Measurements from ENCODE around the gene ZYG11B.
"Not testable (repeated sequence)": the region's sequence is repeated elsewhere in the genome, so short reads cannot be mapped to it uniquely, and the experiment has no call there.

The ZYG11B gene

DNA sequence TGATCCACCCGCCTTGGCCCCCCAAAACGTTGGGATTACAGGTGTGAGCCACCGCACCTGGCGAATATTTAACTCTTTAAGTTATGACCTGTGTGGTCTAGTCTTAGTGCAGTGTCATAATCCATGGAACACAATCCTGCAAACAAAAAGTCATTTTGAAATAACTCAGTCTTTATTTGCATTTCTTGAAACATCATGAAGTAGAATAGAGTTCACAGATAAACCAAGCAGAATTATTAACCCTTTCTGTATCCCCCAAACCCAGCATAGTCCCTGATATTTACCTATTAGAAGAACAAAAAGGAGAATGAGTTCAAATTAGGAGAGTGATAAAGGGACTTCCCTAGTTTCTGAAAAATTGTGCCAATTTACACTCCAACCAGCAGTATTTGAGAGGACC is 19.9 kb downstream of the ZYG11B start:
- no peak for TF ChIP-seq POLR2A (IDR thresholded peaks at IDR 0.05; ENCODE audit: low read depth, low read length)
- TF ChIP-seq TAF1 (IDR thresholded peaks at IDR 0.05; ENCODE audit: borderline replicate concordance, low read depth, low read length) = no peak
- TF ChIP-seq POLR2AphosphoS5 (IDR thresholded peaks at IDR 0.05; ENCODE audit: low read depth, low read length) = no peak
- no peak for FAIRE-seq
- no peak for DNase-seq (ENCODE audit: insufficient read length)

GRCh38 chr1:52747450-52747849 is 21.2 kb downstream of the ZYG11B start:
- no peak for TF ChIP-seq TAF1 (IDR thresholded peaks at IDR 0.05; ENCODE audit: borderline replicate concordance, low read depth, low read length)
- TF ChIP-seq POLR2A (IDR thresholded peaks at IDR 0.05; ENCODE audit: low read depth, low read length) = no peak
- TF ChIP-seq POLR2AphosphoS5 (IDR thresholded peaks at IDR 0.05; ENCODE audit: low read depth, low read length) = no peak

DNA sequence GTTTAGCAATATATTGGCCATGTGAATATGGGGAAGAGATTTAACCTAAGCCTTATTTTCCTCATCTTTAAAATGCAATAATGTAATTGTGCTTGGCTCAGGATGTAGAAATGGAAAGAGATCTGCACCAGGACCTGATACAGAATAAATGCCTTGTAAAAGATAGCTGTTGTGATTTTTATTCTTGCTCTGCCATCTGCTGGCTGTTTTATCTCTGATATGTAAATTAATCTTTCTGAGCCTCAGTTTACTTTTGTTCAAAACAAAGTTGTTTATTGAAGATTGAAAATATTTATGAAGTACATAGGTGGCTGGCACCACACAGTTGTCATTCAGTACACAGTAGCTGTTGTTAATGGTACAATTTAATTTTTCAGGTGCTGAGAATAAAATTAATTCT is 21.9 kb downstream of the ZYG11B start:
- no peak for FAIRE-seq
- no peak for DNase-seq (ENCODE audit: insufficient read length)
- TF ChIP-seq POLR2A (IDR thresholded peaks at IDR 0.05; ENCODE audit: low read depth, low read length) (no peak), POLR2AphosphoS5 (IDR thresholded peaks at IDR 0.05; ENCODE audit: low read depth, low read length) (no peak), TAF1 (IDR thresholded peaks at IDR 0.05; ENCODE audit: borderline replicate concordance, low read depth, low read length) (no peak)

More at GRCh38 chr1:52747450-52747849, 21.2 kb downstream of the ZYG11B start:
- DNase-seq (ENCODE audit: insufficient read length) (no peak), FAIRE-seq (no peak)

DNA sequence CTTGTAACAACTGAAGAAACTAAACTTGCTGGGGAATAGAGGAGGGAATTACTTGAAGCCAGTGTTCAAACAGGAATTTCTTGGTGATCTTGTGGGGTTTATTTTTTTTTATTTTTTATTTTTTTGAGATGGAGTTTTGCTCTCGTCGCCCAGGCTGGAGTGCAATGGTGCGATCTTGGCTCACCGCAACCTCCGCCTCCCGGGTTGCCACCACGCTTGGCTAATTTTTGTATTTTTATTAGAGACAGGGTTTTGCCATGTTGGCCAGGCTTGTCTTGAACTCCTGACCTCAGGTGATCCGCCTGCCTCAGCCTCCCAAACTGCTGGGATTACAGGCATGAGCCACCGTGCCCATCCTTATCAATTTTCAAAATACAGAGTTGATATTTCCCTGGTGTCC is 23.2 kb downstream of the ZYG11B start:
- FAIRE-seq; DNase-seq (ENCODE audit: insufficient read length): not testable (repeated sequence)

DNA sequence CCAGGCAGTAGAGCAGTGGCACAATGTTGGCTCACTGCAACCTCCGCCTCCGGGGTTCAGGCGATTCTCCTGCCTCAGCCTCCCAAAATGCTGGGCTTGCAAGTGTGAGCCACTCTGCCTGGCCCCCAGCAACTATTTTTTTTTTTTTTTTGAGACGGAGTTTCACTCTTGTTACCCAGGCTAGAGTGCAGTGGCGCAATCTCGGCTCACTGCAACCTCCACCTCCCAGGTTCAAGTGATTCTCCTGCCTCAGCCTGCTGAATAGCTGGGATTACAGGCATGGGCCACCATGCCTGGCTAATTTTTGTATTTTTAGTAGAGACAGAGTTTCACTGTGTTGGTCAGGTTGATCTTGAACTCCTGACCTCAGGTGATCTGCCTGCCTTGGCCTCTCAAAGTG is 23.9 kb downstream of the ZYG11B start:
- DNase-seq (ENCODE audit: insufficient read length); FAIRE-seq: not testable (repeated sequence)

DNA sequence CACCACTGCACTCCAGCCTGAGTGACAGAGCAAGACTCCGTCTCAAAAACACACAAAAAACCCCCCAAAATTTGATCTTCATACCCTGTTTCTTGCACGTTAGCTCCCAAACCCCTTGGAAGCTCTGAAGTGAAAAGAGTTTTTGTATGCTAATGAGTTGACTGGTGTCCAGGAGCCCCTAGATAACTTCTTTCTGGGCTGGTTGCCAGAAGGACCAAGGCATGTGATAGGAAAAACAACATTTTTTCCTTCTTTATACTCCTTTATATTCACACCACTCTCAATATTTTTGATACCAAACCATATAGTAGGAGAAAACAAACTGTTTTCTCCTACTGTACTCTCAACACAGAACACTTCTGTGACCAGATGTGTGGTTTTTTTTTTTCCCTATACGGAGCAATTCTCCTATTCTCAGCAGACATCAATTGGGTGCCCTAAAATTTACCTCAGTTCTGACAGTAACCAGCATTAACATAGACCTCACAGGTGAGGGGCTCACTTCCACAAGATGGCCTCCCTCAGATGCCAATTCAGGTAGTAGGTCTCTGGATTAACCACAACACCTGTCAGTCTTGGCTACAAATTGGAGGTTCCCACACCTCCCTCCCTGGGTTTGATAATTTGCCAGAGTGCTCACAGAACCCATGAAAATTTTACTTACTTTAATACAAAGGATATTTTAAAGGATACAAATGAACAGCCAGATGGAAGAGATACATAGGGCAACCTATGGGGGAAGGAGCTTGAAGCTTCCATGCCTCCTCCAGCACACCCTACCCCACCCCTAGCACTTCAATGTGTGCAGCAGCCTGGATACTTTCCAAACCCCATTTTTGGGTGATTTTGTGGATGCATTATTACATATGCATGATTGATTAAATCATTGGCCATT is 25.6 kb downstream of the ZYG11B start:
- DNase-seq (ENCODE audit: insufficient read length) = no peak
- TF ChIP-seq POLR2A (IDR thresholded peaks at IDR 0.05; ENCODE audit: low read depth, low read length) (no peak), TAF1 (IDR thresholded peaks at IDR 0.05; ENCODE audit: borderline replicate concordance, low read depth, low read length) (no peak), POLR2AphosphoS5 (IDR thresholded peaks at IDR 0.05; ENCODE audit: low read depth, low read length) (no peak)
- FAIRE-seq = no peak

DNA sequence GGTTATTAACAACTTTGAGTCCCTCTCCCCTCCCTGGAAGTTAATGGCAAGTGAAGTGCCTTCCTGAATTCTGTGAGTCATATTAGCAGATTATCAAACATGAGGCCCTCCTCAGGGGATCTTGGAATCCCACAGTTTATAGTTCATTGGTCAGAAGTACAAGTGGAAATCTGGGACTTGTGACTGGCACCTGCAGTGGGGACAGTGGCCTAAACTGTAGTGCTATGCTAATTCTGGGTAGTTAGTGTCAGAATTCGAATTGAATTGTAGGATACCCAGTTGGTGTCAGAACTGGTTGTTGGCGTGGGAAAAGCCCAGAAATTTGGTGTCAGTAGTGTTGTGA is 26.2 kb downstream of the ZYG11B start:
- DNase-seq (ENCODE audit: insufficient read length) (no peak), FAIRE-seq (no peak)
- TF ChIP-seq TAF1 (IDR thresholded peaks at IDR 0.05; ENCODE audit: borderline replicate concordance, low read depth, low read length) (no peak), POLR2A (IDR thresholded peaks at IDR 0.05; ENCODE audit: low read depth, low read length) (no peak), POLR2AphosphoS5 (IDR thresholded peaks at IDR 0.05; ENCODE audit: low read depth, low read length) (no peak)

DNA sequence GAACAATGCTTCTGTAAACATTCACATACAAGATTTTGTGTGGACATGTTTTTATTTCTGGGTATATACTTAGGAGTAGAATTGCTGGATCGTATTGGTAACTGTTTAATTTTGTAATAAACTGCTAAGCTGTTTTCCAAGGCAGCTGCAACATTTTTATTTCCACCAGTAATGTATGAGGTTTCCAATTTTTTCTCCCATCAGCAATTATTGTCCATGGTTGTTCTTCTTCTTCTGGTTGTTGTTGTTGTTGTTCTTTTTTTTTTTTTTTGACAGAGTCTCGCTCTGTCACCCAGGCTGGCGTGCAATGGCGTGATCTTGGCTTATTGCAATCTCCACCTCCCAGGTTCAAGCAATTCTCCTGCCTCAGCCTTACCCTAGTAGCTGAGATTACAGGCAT is 26.9 kb downstream of the ZYG11B start:
- DNase-seq (ENCODE audit: insufficient read length) (no peak), FAIRE-seq (no peak)
- no peak for TF ChIP-seq POLR2AphosphoS5 (IDR thresholded peaks at IDR 0.05; ENCODE audit: low read depth, low read length)
- TF ChIP-seq TAF1 (IDR thresholded peaks at IDR 0.05; ENCODE audit: borderline replicate concordance, low read depth, low read length) = no peak
- TF ChIP-seq POLR2A (IDR thresholded peaks at IDR 0.05; ENCODE audit: low read depth, low read length) = no peak

GRCh38 chr1:52756020-52756419 is 29.8 kb downstream of the ZYG11B start:
- TF ChIP-seq POLR2A (IDR thresholded peaks at IDR 0.05; ENCODE audit: low read depth, low read length) (no peak), POLR2AphosphoS5 (IDR thresholded peaks at IDR 0.05; ENCODE audit: low read depth, low read length) (no peak), TAF1 (IDR thresholded peaks at IDR 0.05; ENCODE audit: borderline replicate concordance, low read depth, low read length) (no peak)
- FAIRE-seq (no peak), DNase-seq (ENCODE audit: insufficient read length) (no peak)

- DNase-seq (ENCODE audit: insufficient read length) = no peak
- no peak for TF ChIP-seq TAF1 (IDR thresholded peaks at IDR 0.05; ENCODE audit: borderline replicate concordance, low read depth, low read length)
- TF ChIP-seq POLR2AphosphoS5 (IDR thresholded peaks at IDR 0.05; ENCODE audit: low read depth, low read length) = no peak
- no peak for TF ChIP-seq POLR2A (IDR thresholded peaks at IDR 0.05; ENCODE audit: low read depth, low read length)
- FAIRE-seq = no peak
These were observed 33.7 kb downstream of the ZYG11B start for GRCh38 chr1:52759908-52760307.

- DNase-seq (ENCODE audit: insufficient read length) (no peak), FAIRE-seq (no peak)
- no peak for TF ChIP-seq TAF1 (IDR thresholded peaks at IDR 0.05; ENCODE audit: borderline replicate concordance, low read depth, low read length)
- TF ChIP-seq POLR2AphosphoS5 (IDR thresholded peaks at IDR 0.05; ENCODE audit: low read depth, low read length) = no peak
- no peak for TF ChIP-seq POLR2A (IDR thresholded peaks at IDR 0.05; ENCODE audit: low read depth, low read length)
These were observed 41.5 kb downstream of the ZYG11B start for GRCh38 chr1:52767596-52768280.

DNA sequence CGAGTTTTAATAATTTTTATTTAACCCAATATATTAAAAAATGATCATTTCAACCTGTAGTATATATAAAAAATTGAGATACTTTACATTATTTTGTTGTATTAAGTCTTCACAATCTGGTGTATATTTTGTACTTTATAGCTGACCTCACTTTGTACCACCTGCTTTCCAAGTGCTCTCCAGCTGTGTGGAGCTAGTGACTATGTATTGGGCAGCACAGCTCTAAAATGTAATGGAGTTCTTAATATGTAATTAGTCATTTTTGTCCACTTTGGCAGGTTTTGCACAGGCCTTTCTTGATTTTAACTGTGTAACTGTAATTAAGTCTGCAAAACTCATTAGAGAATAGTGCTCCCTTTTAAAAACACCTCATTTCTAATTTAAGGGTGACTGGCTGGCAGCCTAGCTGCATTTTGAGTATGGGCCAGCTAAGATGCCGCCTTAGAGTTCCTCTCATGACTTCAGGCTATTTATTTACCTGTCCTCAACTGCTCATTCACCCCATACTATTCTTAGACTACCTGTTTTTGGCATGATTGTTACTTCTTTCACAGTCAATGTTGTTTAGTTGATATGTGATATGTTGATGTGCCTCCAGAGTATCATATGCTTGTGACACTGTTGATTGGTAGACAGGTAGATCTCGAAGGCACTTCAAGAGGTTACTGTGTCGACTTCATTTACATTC is 43.2 kb downstream of the ZYG11B start:
- FAIRE-seq = no peak
- TF ChIP-seq TAF1 (IDR thresholded peaks at IDR 0.05; ENCODE audit: borderline replicate concordance, low read depth, low read length) (no peak), POLR2AphosphoS5 (IDR thresholded peaks at IDR 0.05; ENCODE audit: low read depth, low read length) (no peak), POLR2A (IDR thresholded peaks at IDR 0.05; ENCODE audit: low read depth, low read length) (no peak)
- no peak for DNase-seq (ENCODE audit: insufficient read length)

Data from GM12892 (cell line).